NB4 (cell line): ENCODE data around the gene KRTAP5-2.

Experiments
- CTCF ChIP-seq: IDR thresholded peaks from one replicate; pipeline ENCODE4 v1.5.1; 2012; ENCODE audit warnings: low read depth, low read length
- MAX ChIP-seq: IDR thresholded peaks from 2 replicates; pipeline ENCODE4 v1.6.1; 2011; ENCODE audit warnings: low read depth, low read length
- POLR2A ChIP-seq: IDR thresholded peaks from 2 replicates; pipeline ENCODE4 v1.6.1; 2011; ENCODE audit warnings: mild to moderate bottlenecking; ENCODE audit not compliant: insufficient read length; ENCODE audit errors: extremely low read depth

GRCh38 chr11:1556278-1556902 is 41.7 kb downstream of the KRTAP5-2 start:
- TF ChIP-seq CTCF (no peak), MAX (no peak), POLR2A (no peak)
